ENCODE data around the gene SIRT2.

SIRT2 gene

GRCh38 chr19:38919837-38920601, 20.6 kb upstream of the SIRT2 start:
- no peak overlapping the region for H3K18ac ChIP-seq (ENCODE audit: low read depth in 1 of 2, low read length in 2 of 2)
- H3K79me1 ChIP-seq (replicated peaks; ENCODE audit: low read length, poor library complexity, severe bottlenecking), result no peaks in the 10 kb centered on the region
- H2BK15ac ChIP-seq (ENCODE audit: low read depth, poor library complexity, severe bottlenecking), result no peak overlapping the region
- H3K23ac ChIP-seq (ENCODE audit: low read length in 2 of 2), result no peak overlapping the region
- 90% methylated on average over 19 of the region's 21 CpGs for WGBS
- no peak overlapping the region for H4K91ac ChIP-seq (ENCODE audit: low read length)
- no peaks in the 10 kb centered on the region for H3K27me3 ChIP-seq (ENCODE audit: control insufficient read depth in 1 of 2, insufficient read depth in 1 of 2, low read length in 2 of 2)
- no peak overlapping the region for H4K8ac ChIP-seq (ENCODE audit: low read length)
- H2AFZ ChIP-seq (ENCODE audit: low read depth, low read length), result no peak overlapping the region
- no peak overlapping the region for H2BK5ac ChIP-seq (ENCODE audit: low read depth, low read length, poor library complexity, severe bottlenecking)
- H2BK12ac ChIP-seq (ENCODE audit: low read length in 2 of 2), result no peak overlapping the region
- H3K36me3 ChIP-seq (ENCODE audit: control insufficient read depth in 1 of 2, insufficient read depth in 2 of 2, low read depth in 1 of 2, low read length in 2 of 2), result peaks cover 24 to 53% of the 10 kb centered on the region in 2 experiments
- H3K4me1 ChIP-seq (ENCODE audit: control insufficient read depth, insufficient read depth, low read depth, low read length), result no peaks in the 10 kb centered on the region
- H3K4ac ChIP-seq (ENCODE audit: low read depth in 1 of 2, low read length in 2 of 2), result no peak overlapping the region
- no peak overlapping the region for H3K4me2 ChIP-seq (ENCODE audit: low read length, poor library complexity, severe bottlenecking)
- H3K14ac ChIP-seq (ENCODE audit: low read length in 2 of 2), result no peak overlapping the region
- no peak for DNase-seq
- no peak overlapping the region for H2BK120ac ChIP-seq (ENCODE audit: low read depth, low read length)
- H3K9me3 ChIP-seq (ENCODE audit: control insufficient read depth, low read length), result no peaks in the 10 kb centered on the region
- H3K9ac ChIP-seq (ENCODE audit: low read length), result peak overlapping the region; percentile 6
- no peak overlapping the region for H2AK5ac ChIP-seq (ENCODE audit: low read length, severe bottlenecking)
- H3K4me3 ChIP-seq (ENCODE audit: insufficient read depth in 1 of 2, low read depth in 1 of 2, low read length in 2 of 2), result no peak overlapping the region
- H3K27ac ChIP-seq (ENCODE audit: low read length, poor library complexity, severe bottlenecking), result no peak overlapping the region

DNA sequence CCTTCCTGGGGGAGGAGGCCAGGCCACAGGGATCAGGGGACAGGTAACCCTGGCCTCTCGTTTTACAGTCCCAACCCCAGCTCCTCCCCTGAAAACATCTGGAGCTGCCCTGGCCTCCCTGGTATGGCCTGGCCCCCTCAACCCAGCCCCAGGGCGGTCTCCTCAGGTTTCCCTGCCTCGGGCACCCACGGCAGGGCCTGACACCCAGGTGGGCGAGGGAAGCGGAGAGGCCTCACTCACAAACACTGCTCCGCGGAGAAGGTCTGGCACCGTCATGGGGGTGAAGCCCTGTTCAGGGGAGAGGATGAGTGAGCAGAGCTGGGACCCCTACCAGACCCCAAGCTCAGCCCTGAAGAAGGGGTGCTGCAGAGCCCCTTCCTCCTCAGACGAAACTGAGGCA, 19.1 kb upstream of the SIRT2 start:
- H2BK5ac ChIP-seq (ENCODE audit: low read depth, low read length, poor library complexity, severe bottlenecking), result no peak overlapping the region
- H4K91ac ChIP-seq (ENCODE audit: low read length), result no peak overlapping the region
- H3K4me1 ChIP-seq (ENCODE audit: control insufficient read depth, insufficient read depth, low read depth, low read length), result no peaks in the 10 kb centered on the region
- H2BK120ac ChIP-seq (ENCODE audit: low read depth, low read length), result no peak overlapping the region
- H2AFZ ChIP-seq (ENCODE audit: low read depth, low read length), result no peak overlapping the region
- no peak overlapping the region for H4K8ac ChIP-seq (ENCODE audit: low read length)
- peaks cover 13 to 39% of the 10 kb centered on the region in 2 experiments for H3K36me3 ChIP-seq (ENCODE audit: control insufficient read depth in 1 of 2, insufficient read depth in 2 of 2, low read depth in 1 of 2, low read length in 2 of 2)
- no peak overlapping the region for H2AK5ac ChIP-seq (ENCODE audit: low read length, severe bottlenecking)
- no peak overlapping the region for H3K9ac ChIP-seq (ENCODE audit: low read length)
- no peaks in the 10 kb centered on the region for H3K9me3 ChIP-seq (ENCODE audit: control insufficient read depth, low read length)
- H3K14ac ChIP-seq (ENCODE audit: low read length in 2 of 2), result no peak overlapping the region
- H3K79me1 ChIP-seq (replicated peaks; ENCODE audit: low read length, poor library complexity, severe bottlenecking), result no peaks in the 10 kb centered on the region
- no peak overlapping the region for H2BK15ac ChIP-seq (ENCODE audit: low read depth, poor library complexity, severe bottlenecking)
- no peak overlapping the region for H2BK12ac ChIP-seq (ENCODE audit: low read length in 2 of 2)
- H3K27me3 ChIP-seq (ENCODE audit: control insufficient read depth in 1 of 2, insufficient read depth in 1 of 2, low read length in 2 of 2), result no peaks in the 10 kb centered on the region
- no peak for DNase-seq
- H3K4me2 ChIP-seq (ENCODE audit: low read length, poor library complexity, severe bottlenecking), result no peak overlapping the region
- no peak overlapping the region for H3K18ac ChIP-seq (ENCODE audit: low read depth in 1 of 2, low read length in 2 of 2)
- WGBS, result 95% methylated on average over 10 of the region's 10 CpGs
- H3K27ac ChIP-seq (ENCODE audit: low read length, poor library complexity, severe bottlenecking), result no peak overlapping the region
- no peak overlapping the region for H3K23ac ChIP-seq (ENCODE audit: low read length in 2 of 2)
- no peak overlapping the region for H3K4ac ChIP-seq (ENCODE audit: low read depth in 1 of 2, low read length in 2 of 2)
- H3K4me3 ChIP-seq (ENCODE audit: insufficient read depth in 1 of 2, low read depth in 1 of 2, low read length in 2 of 2), result no peak overlapping the region

GRCh38 chr19:38917921-38918491, 18.6 kb upstream of the SIRT2 start:
- Histone ChIP-seq H4K91ac (ENCODE audit: low read length) (no peak overlapping the region), H3K14ac (ENCODE audit: low read length in 2 of 2) (no peak overlapping the region), H3K27me3 (ENCODE audit: control insufficient read depth in 1 of 2, insufficient read depth in 1 of 2, low read length in 2 of 2) (no peaks in the 10 kb centered on the region), H3K27ac (ENCODE audit: low read length, poor library complexity, severe bottlenecking) (no peak overlapping the region), H2AFZ (ENCODE audit: low read depth, low read length) (no peak overlapping the region), H3K4ac (ENCODE audit: low read depth in 1 of 2, low read length in 2 of 2) (no peak overlapping the region), H2AK5ac (ENCODE audit: low read length, severe bottlenecking) (no peak overlapping the region), H3K23ac (ENCODE audit: low read length in 2 of 2) (no peak overlapping the region), H3K36me3 (ENCODE audit: control insufficient read depth in 1 of 2, insufficient read depth in 2 of 2, low read depth in 1 of 2, low read length in 2 of 2) (peaks cover 13 to 39% of the 10 kb centered on the region in 2 experiments), H2BK120ac (ENCODE audit: low read depth, low read length) (no peak overlapping the region), H3K4me2 (ENCODE audit: low read length, poor library complexity, severe bottlenecking) (no peak overlapping the region), H2BK5ac (ENCODE audit: low read depth, low read length, poor library complexity, severe bottlenecking) (no peak overlapping the region), H4K8ac (ENCODE audit: low read length) (no peak overlapping the region), H3K9ac (ENCODE audit: low read length) (no peak overlapping the region), H2BK15ac (ENCODE audit: low read depth, poor library complexity, severe bottlenecking) (no peak overlapping the region), H3K9me3 (ENCODE audit: control insufficient read depth, low read length) (no peaks in the 10 kb centered on the region), H3K4me1 (ENCODE audit: control insufficient read depth, insufficient read depth, low read depth, low read length) (no peaks in the 10 kb centered on the region), H2BK12ac (ENCODE audit: low read length in 2 of 2) (no peak overlapping the region), H3K79me1 (replicated peaks; ENCODE audit: low read length, poor library complexity, severe bottlenecking) (no peaks in the 10 kb centered on the region), H3K4me3 (ENCODE audit: insufficient read depth in 1 of 2, low read depth in 1 of 2, low read length in 2 of 2) (no peak overlapping the region), H3K18ac (ENCODE audit: low read depth in 1 of 2, low read length in 2 of 2) (no peak overlapping the region)
- peak; percentile 18 for DNase-seq
- WGBS, result 92% methylated on average over 10 of the region's 13 CpGs

DNA sequence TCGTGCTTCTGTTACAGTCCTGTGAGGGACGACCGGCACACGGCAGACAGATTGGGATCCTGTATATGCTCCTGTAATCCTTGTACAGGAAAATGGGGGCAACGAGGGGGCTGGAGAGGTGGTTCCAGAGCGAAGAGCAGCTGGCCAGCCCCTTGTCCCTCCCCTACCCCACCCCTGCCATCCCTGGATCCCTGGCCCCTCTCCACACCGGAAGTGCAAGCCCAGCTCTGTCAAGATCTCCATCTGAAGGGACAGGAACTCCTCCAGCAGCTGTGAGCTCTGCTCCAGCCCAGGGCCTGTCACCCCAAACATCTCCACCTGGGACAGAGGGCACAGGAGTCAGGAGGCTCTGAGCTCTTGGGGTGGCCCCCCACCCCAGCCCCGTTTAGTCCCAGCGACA, 18.1 kb upstream of the SIRT2 start:
- no peak for DNase-seq
- Histone ChIP-seq H2BK15ac (ENCODE audit: low read depth, poor library complexity, severe bottlenecking) (no peak overlapping the region), H2AFZ (ENCODE audit: low read depth, low read length) (no peak overlapping the region)

More for the DNA sequence above, 18.1 kb upstream of the SIRT2 start:
- Histone ChIP-seq H2BK12ac (ENCODE audit: low read length in 2 of 2) (no peak overlapping the region), H3K9me3 (ENCODE audit: control insufficient read depth, low read length) (no peaks in the 10 kb centered on the region), H3K27me3 (ENCODE audit: control insufficient read depth in 1 of 2, insufficient read depth in 1 of 2, low read length in 2 of 2) (no peaks in the 10 kb centered on the region), H3K9ac (ENCODE audit: low read length) (no peak overlapping the region), H2BK5ac (ENCODE audit: low read depth, low read length, poor library complexity, severe bottlenecking) (no peak overlapping the region), H2AK5ac (ENCODE audit: low read length, severe bottlenecking) (no peak overlapping the region), H4K91ac (ENCODE audit: low read length) (no peak overlapping the region), H3K14ac (ENCODE audit: low read length in 2 of 2) (no peak overlapping the region), H3K4me3 (ENCODE audit: insufficient read depth in 1 of 2, low read depth in 1 of 2, low read length in 2 of 2) (no peak overlapping the region), H3K79me1 (replicated peaks; ENCODE audit: low read length, poor library complexity, severe bottlenecking) (no peaks in the 10 kb centered on the region), H3K18ac (ENCODE audit: low read depth in 1 of 2, low read length in 2 of 2) (no peak overlapping the region), H3K4me1 (ENCODE audit: control insufficient read depth, insufficient read depth, low read depth, low read length) (no peaks in the 10 kb centered on the region), H3K36me3 (ENCODE audit: control insufficient read depth in 1 of 2, insufficient read depth in 2 of 2, low read depth in 1 of 2, low read length in 2 of 2) (peaks cover 13 to 38% of the 10 kb centered on the region in 2 experiments), H2BK120ac (ENCODE audit: low read depth, low read length) (no peak overlapping the region), H3K23ac (ENCODE audit: low read length in 2 of 2) (no peak overlapping the region), H4K8ac (ENCODE audit: low read length) (no peak overlapping the region), H3K4me2 (ENCODE audit: low read length, poor library complexity, severe bottlenecking) (no peak overlapping the region), H3K4ac (ENCODE audit: low read depth in 1 of 2, low read length in 2 of 2) (no peak overlapping the region), H3K27ac (ENCODE audit: low read length, poor library complexity, severe bottlenecking) (no peak overlapping the region)
- 80% methylated on average over 7 of the region's 9 CpGs for WGBS

All from mesenchymal stem cell (in vitro differentiated cells and primary cell).